HepG2 (cell line): ENCODE results near the gene CBLC. TPM values are rescaled to one million over a fixed set of nuclear protein-coding genes. Genes with fewer than 3 reads are reported as not detected.

Experiments used
- HNF1A ChIP-seq, 2 experiments: sonication (generic) in 1 of 2; formaldehyde crosslinking in 1 of 2; IDR thresholded peaks; 2 replicates each; pipeline versions ENCODE4 v1.4.0 to v1.6.1; 2016 to 2020; ENCODE audit warnings: borderline replicate concordance in 1 of 2, low read depth in 1 of 2, mild to moderate bottlenecking in 1 of 2, missing genetic modification reagents in 1 of 2
- NCOA2 ChIP-seq: sonication (generic); formaldehyde crosslinking; IDR thresholded peaks from 2 replicates; pipeline ENCODE4 v1.8.0; 2022; ENCODE audit warnings: inconsistent platforms
- POLR2G ChIP-seq: fragments of 200-400 bp; formaldehyde crosslinking; IDR thresholded peaks from 2 replicates; pipeline ENCODE4 v1.6.1; 2018; ENCODE audit warnings: mild to moderate bottlenecking, low read depth, low read length, moderate library complexity
- TMF1 ChIP-seq: sonication (generic); formaldehyde crosslinking; IDR thresholded peaks from 2 replicates; pipeline ENCODE4 v1.8.1; 2022; ENCODE audit warnings: low read depth, missing genetic modification reagents
- TRAFD1 ChIP-seq: sonication (generic); formaldehyde crosslinking; IDR thresholded peaks from 2 replicates; pipeline ENCODE4 v1.5.1; 2020; ENCODE audit warnings: missing genetic modification reagents, mild to moderate bottlenecking, borderline replicate concordance
- UBTF ChIP-seq: sonication (generic); formaldehyde crosslinking; IDR thresholded peaks from 2 replicates; pipeline ENCODE4 v1.4.0; 2020; ENCODE audit warnings: mild to moderate bottlenecking, missing genetic modification reagents
- ZBTB20 ChIP-seq: sonication (generic); formaldehyde crosslinking; IDR thresholded peaks from 2 replicates; pipeline ENCODE4 v1.8.1; 2023; ENCODE audit warnings: missing genetic modification reagents, low read depth, mild to moderate bottlenecking, borderline replicate concordance
- ZHX2 ChIP-seq, 2 experiments: sonication (generic) in 1 of 2; formaldehyde crosslinking in 1 of 2; IDR thresholded peaks; 2 replicates each; pipeline versions ENCODE4 v1.6.1 to v1.9.0; 2014 to 2022; ENCODE audit warnings: antibody characterized with exemption in 1 of 2, borderline replicate concordance in 1 of 2, inconsistent platforms in 1 of 2, low read depth in 1 of 2, missing genetic modification reagents in 1 of 2
- ZMYM4 ChIP-seq: sonication (generic); formaldehyde crosslinking; IDR thresholded peaks from 2 replicates; pipeline ENCODE4 v1.8.1; 2023; ENCODE audit warnings: mild to moderate bottlenecking, missing genetic modification reagents
- ZNF225 ChIP-seq: sonication (generic); formaldehyde crosslinking; IDR thresholded peaks from 2 replicates; pipeline ENCODE4 v1.4.0; 2020; ENCODE audit warnings: mild to moderate bottlenecking, missing genetic modification reagents
- ZNF282 ChIP-seq: fragments of 450-650 bp; IDR thresholded peaks from 2 replicates; pipeline ENCODE4 v1.6.1; 2018; ENCODE audit not compliant: partially characterized antibody
- ZNF614 ChIP-seq: IDR thresholded peaks from 2 replicates; pipeline ENCODE4 v1.6.1; 2018; ENCODE audit warnings: missing biosample characterization, missing genetic modification reagents, inconsistent platforms, borderline replicate concordance
- polyA plus RNA-seq, 8 experiments: library from polyadenylated mRNA; depleted of rRNA in 3 of 8; stranded (reverse) in 7 of 8; unstranded in 1 of 8; fragments of >200 nt; fragmentation: Illumina TruSeq in 4 of 8; extraction: Trizol in 4 of 8; gene quantifications; 2 replicates each; pipeline versions ENCODE4 v1.2.1 to v1.2.3, GENCODE V29; 2011 to 2016; ENCODE audit warnings: low read depth in 4 of 8, missing spikeins in 1 of 8, mixed read lengths in 1 of 8; ENCODE audit not compliant: insufficient read depth in 1 of 8
- total RNA-seq, 5 experiments: library from RNA; depleted of rRNA; stranded (reverse); fragments of >200 nt; fragmentation: Illumina TruSeq; extraction: Trizol; gene quantifications; 2 replicates each; pipeline ENCODE4 v1.2.3, GENCODE V29; 2016; ENCODE audit warnings: low read depth in 1 of 5

Gene CBLC
- total and polyA plus RNA-seq, 2 of the 13 experiments (the other 11 are each of a cell fraction or from before 2014, with no cell fraction given), result 1.8 to 2.6 TPM

GRCh38 chr19:44845612-44846454, 68.1 kb downstream of the CBLC start, which contains the start of gene NECTIN2 (continued):
- TF ChIP-seq ZHX2 (IDR thresholded peaks at IDR 0.05; ENCODE audit: low read depth), result no peak
- no peak for TF ChIP-seq ZHX2 (CRISPR knock-in tag; IDR thresholded peaks at IDR 0.05; ENCODE audit: borderline replicate concordance)
- no peak for TF ChIP-seq ZNF225 (CRISPR knock-in tag)
- 0 out of 2 replicates have a peak, but pooled peaks have one; percentile 11 for TF ChIP-seq NCOA2 (CRISPR knock-in tag)
- no peak for TF ChIP-seq ZBTB20 (CRISPR knock-in tag)
- no peak for TF ChIP-seq TMF1
- peak; percentile 14; the same call in 1 of the 2 replicates for TF ChIP-seq UBTF
- 0 out of 2 replicates have a peak, but pooled peaks have one; percentile 51 for TF ChIP-seq ZNF614 (CRISPR knock-in tag)
- peak; percentile 49; the same call in 1 of the 2 replicates for TF ChIP-seq POLR2G
- peak; percentile 52; the same call in 1 of the 2 replicates for TF ChIP-seq ZMYM4 (CRISPR knock-in tag)
- TF ChIP-seq HNF1A (IDR thresholded peaks at IDR 0.05; ENCODE audit: low read depth), result no peak
- TF ChIP-seq HNF1A (CRISPR knock-in tag; IDR thresholded peaks at IDR 0.05; ENCODE audit: borderline replicate concordance), result no peak
- no peak for TF ChIP-seq ZNF282
- no peak for TF ChIP-seq TRAFD1 (CRISPR knock-in tag)
